Posterior cingulate gyrus (tissue), 11 donors: Measurements from ENCODE around the gene TC2N.
"Not testable (repeated sequence)": the region's sequence is repeated elsewhere in the genome, so short reads cannot be mapped to it uniquely, and the experiment has no call there.

Experiments
- DNase-seq, 10 donors: peaks; one replicate each; pipeline versions ENCODE4 v3.0.0 to v3.0.0-alpha.2; 2020 to 2021; ENCODE audit warnings: mixed read lengths in 3 of 10
- intact Hi-C: fragments of 100-400 bp; cut with DNase I; formaldehyde crosslinking; loops from one replicate; pipeline ENCODE4 v1.15.1; 2023

TC2N gene

DNA sequence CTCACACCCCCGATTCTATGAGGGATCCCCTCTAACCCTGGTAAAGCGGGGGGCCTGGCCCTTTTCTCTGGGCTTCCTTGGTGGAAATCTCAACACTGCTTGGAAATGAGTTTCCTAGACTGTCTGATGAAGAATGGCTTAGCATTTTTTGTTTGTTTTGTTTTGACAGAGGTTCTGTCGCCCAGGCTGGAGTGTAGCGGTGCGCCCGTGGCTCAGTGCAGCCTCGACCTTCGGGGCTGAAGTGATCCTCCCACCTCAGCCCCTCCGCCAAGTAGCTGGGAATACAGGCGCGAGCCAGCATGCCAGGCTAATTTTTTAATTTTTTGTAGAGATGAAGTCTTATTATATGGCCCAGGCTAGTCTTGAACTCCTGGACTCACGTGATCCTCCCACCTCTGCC lies 30.3 kb downstream of the TC2N start:
- no peak for DNase-seq

DNA sequence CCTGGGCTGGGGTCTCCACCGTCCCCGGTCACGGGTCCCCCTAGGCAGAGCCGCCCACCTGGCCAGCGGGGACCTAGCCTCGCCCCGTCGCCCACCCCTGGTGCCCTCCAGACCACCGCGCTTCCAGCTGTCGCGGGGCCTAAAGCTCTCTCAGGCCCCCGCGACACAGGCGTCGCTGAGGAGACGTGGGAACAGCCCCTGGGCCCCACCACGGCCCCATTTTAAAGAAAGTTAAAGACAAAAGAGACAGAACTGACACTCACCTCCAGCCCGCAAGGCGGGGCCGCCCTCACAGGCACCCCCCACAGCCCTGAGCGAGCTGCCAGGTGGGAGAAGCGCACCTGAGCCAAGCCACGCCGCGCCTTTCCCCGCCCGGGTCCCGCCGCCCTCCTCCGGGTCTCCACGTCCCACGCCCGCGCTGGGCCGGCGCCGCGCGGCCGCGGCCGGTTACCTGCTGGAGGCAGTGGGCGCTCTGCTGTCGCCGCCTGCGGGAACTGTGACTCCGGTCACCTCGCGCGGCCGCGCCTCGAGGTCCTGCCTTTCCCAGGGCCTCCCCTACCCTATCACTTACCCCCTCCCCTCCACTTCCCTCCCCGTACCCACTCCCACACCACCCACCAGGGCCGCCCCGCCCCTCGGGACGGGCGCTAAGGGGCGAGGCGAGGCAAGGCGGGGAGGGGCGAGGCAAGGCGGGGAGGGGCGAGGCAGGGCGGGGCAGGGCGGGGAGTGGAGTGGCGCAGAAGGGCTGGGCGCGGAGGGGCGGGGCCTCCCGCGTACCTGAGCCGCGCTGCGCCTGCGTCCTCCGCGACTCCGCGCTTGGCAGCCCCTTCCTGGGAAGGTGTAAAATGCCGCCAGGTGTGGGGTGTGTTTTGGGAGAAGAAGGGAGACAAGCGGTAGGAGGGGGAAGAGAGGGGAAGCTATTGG lies 31.2 kb downstream of the TC2N start:
- intact Hi-C loops: no loop called here
- peak in 6 of 10 donors; percentile 8 to 83 (median 48) for DNase-seq

More for the DNA sequence above, 30.3 kb downstream of the TC2N start:
- intact Hi-C loops: no loop called here

DNA sequence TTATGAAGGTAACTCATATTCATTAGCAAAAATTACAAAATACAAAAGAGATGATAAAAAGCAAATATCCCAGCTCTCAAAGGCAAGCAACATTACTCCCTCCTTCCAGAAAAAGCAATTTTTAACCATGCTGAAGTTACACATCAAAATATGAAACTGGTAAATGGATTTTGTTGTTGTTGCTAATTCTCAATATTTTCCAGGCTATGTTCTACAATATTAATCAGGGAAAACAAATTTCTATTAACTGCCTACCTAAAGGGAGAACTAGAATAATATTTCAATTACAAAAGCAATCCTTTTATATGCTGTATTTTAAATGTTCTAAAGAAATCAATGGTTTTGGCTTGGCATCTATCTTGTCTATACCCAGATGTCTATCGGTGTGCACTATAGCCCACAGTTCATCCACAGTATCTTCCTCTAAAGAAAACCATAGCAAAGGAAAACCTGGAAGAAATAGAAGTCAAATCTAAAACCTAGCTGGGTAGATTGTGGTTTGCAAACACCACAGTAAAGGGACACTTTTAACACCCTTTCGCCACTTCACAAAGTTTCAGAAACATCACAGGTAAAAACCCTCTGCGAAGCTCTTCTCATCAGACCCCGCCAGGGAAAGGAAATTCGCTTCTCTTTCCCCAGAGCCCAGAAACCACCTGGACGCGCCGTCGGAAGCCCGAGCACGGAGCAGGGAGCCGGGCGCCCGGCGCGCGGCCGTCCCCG lies 32.0 kb downstream of the TC2N start:
- intact Hi-C loops: no loop called here
- no peak for DNase-seq

DNA sequence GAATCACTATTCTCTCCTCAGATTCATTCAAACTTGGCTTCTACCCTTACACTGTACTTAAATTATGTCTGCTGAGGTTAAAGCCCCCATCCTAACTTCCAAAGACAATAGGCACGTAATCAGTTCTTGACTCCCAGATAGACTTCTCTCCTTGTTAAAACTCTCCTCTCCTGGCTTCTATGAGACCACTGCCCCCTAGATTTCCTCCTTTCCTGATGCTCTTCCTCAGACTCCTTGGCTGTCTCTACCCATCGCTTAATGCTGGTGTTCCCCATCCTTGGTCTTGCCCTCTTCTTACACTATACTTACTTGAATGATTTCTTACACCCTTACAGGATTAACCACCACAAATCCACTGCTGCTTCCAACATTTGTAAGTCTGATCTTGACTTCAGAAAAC lies 32.8 kb downstream of the TC2N start:
- intact Hi-C loops: no loop called here

DNA sequence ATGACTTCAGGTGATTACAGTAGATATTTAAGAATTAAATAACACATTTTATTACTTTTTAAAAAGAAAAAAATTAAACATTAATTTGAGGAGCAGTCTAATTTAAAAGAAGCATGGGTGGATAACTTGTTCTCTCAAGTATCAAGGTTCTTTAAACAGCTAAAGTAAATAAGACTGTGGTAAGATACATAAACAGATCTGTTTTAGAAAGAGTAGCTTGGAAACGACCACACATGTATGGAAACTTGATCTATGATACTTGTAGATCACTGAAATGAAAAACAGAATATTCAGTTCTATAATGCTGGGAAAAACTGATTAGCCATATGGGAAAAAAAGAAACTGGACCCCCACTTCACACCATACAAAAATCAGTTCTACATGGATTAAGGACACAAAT lies 36.0 kb downstream of the TC2N start:
- DNase-seq: no peak
- intact Hi-C loops: no loop called here

More for the DNA sequence above, 32.8 kb downstream of the TC2N start:
- no peak for DNase-seq

DNA sequence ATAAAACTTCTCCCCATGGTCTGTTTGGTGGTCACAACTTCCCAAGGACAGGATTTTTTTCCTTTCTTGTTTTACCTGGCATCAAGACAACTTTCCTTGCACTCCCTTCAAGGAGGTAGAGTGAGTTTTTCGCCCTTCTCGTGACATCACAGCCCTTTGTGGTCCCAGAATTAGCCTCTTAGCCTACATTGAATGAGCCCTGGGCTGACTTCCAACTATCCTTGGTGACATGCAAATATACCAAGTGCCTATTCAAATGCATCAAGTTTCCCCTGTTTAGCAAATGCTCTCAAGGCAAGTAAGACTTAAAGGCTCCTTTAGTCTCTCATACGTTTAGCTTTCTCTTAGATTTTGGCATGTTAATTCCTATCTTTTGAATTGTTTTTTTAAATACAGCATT lies 36.6 kb downstream of the TC2N start:
- intact Hi-C loops: no loop called here

DNA sequence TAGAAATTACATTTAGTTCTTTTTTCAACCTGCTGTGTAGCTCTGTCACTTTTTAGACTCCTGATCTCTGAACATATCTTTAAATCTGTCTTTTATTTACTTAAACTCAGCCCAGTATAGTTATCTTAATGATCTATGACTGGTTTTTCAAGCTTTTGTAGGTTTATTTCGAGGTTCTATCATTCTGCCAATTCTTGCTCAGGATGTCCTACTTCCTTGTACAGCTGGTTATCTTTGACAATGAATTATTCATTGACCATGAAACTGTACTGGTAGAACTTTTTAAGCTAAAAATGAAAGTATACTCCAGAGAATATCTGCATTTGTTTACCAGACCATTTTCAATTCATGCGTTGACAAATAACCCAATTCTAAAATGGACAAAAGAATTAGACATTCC lies 37.8 kb downstream of the TC2N start:
- DNase-seq: no peak
- intact Hi-C loops: no loop called here

More for the DNA sequence above, 36.6 kb downstream of the TC2N start:
- DNase-seq: no peak

DNA sequence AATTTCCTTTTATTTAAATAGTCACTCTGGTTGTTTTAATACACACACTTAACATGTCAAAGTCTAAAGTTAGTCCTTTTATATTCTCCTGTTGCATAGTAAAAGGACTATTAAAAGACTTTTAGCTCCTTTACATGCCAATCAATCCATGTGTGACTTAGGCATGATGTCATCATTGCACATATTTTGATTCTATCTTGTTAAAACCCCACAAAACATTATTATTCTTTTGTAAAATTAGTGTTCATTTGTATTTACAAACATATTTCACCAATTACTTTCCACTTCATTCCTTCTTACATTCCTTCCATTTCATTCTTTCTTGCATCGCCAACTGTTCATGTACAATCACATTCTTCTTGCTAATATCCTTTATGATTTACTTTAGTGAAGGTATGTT lies 39.6 kb downstream of the TC2N start:
- intact Hi-C loops: no loop called here
- DNase-seq: no peak

DNA sequence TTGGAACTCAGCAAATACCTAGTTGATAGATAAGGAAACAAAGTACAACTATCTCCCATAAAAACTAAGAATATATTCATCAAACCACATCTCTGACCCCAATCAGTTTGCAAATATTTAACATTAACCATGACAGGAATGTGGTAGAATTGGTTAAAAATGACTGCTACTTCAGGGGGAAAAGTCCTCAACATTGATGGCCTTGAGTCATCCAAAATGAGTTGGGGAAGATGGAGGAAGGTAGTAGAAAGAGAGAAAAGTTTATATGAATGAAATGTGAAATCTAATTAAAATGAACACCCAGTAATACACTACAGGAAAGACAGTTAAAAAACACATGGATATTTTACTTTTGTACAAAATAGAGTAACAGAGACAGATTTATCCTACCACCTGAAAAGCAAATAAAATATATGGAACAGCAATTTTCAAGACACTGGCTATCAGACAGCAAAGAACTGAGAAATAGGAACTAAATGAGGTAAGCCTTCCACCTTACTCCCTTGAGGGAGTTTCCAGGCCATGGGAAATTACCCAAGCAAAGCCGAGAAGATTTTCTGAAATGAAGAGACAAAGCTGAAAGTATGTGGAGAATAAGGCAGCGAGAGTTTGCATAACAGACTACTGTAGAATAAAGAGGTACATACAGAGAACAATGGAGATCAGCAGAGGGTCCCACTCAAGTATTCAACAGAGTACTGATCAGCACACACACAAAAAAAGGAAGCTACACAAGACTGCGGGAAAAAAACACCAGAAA lies 49.6 kb downstream of the TC2N start:
- intact Hi-C loops: no loop called here

DNA sequence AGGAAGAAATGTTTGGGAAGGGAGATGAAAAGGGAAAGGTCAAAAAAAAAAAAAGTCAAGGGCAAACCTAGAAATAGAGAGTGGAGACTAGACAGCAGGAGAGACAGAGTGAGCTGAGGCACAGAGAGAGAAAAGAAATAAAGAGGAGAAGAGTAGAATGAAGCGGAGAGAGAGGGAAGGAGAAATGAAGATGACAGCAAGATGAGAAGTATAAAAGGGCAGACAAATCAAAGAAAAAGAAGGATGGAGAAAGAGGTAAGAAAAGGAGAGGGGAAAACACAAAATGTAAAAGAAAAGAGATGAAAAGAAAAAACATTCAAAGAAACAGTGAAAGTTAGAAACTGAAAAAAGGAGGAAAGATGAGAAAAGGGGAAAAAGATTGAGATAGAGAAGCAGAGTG lies 53.0 kb downstream of the TC2N start:
- no peak for DNase-seq
- intact Hi-C loops: no loop called here

More for the DNA sequence above, 49.6 kb downstream of the TC2N start:
- no peak for DNase-seq

DNA sequence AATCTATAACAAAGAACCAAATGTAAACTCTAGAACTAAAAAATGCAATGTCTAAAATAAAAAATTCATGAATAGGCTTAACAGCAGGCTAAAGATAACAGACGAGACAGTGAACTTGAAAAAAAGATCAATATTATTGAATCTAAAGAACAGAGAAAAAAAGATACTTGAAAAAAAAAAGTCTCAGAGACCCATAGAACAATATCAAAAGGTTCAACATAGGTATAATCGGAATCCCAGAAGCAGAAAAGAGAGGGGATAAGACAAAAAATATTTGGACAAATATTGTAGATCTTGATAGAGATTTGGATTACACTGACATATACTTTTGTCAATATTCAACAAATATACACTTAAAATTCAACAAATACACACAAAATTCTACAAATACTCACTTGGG lies 56.6 kb downstream of the TC2N start:
- no peak for DNase-seq
- intact Hi-C loops: no loop called here

DNA sequence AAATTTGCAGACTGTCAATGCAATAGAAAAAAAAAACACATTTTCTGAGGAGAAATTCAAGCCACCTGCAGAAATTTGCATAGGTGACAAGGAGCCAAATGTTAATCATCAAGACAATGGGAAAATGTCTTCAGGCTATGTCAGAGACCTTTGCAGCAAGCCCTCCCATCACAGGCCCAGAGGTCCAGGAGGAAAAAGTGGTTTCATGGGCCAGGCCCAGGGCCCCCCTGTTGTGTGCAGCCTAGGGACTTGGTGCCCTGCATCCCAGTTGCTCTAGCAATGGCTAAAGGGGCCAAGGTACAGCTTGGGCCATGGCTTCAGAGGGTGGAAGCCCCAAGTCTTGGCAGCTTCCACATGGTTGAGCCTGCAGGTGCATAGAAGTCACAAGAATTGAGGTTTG lies 60.6 kb downstream of the TC2N start:
- DNase-seq: peak in 1 of 10 donors; percentile 19
- intact Hi-C loops: no loop called here

DNA sequence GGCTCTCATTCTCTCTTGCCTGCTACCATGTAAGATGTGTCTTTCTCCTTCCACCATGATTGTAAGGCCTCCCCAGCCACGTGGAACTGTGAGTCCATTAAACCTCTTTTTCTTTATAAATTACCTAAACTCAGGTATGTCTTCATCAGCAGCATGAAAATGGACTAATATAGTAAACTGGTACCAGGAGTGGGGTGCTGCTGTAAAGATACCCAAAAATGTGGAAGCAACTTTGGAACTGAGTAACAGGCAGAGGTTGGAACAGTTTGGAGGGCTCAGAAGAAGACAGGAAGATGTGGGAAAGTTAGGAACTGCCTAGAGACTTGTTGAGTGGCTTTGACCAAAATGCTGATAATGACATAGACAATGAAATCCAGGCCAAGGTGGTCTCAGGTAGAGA lies 61.2 kb downstream of the TC2N start:
- intact Hi-C loops, DNase-seq: not testable (repeated sequence)

DNA sequence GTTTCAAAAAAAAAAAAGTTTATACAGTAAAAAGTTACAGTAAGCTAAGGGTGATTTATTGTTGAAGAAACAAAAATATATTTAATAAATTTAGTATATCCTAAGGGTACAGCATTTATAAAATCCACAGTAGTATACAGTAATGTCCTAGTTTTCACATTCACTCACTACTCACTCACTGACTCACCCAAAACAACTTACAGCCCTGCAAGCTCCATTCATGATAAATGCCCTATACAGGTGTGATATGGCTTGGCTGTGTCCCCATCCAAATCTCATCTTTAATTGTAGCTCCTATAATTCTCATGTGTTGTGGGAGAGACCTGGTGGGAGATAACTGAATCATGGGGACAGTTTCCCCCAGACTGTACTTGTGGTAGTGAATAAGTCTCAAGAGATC lies 61.7 kb downstream of the TC2N start:
- no peak for DNase-seq
- intact Hi-C loops: no loop called here

DNA sequence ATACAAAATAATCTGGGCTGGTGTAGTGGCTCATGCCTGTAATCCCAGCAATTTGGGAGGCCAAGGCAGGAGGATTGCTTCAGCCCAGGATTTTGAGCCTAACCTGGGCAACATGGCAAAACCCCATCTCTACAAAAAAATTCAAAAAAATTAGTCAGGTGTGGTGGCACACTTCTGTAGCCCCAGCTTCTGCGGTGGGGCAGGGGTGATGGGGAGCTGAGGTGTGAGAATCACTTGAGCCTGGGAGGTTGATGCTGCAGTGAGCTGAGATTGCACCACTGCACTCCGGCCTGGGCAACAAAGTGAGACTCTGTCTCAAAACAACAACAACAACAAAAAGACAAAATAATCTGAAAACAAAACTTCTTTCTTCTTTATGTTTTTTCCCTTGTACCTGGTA lies 66.0 kb downstream of the TC2N start:
- DNase-seq: no peak
- intact Hi-C loops: no loop called here

DNA sequence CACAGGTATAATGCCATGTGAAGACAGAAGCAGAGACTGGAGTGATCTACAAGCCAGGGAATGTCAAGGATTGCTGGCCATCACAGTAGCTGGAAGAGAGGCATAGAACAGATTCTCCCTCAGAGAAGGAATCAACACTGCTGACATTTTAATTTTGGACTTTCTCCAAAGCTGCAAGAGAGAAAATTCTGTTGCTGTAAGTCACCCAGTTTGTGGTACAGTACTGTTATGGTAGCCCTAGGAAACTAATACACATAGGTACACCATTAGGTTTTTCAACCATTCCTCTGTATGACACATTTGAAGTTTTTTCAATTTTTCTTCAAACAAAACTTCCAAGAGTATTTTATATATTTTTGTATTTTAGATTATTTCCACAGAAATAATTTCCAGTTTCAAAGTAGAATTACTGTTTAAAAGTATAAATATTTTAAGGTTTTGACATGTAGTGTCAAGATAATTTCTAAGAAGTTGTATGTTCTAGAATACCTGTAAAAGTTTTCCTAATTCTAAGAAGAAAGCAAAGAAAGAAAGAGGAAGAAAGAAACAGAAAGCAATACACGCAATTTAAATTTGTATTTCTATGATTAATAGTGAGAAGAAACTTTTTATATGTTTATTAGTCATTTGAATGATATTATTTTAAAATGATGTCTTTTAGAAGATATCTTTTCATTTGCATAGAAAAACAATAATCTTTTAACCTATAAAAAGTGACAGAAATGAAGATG lies 70.6 kb downstream of the TC2N start:
- intact Hi-C loops: no loop called here
- DNase-seq: no peak

DNA sequence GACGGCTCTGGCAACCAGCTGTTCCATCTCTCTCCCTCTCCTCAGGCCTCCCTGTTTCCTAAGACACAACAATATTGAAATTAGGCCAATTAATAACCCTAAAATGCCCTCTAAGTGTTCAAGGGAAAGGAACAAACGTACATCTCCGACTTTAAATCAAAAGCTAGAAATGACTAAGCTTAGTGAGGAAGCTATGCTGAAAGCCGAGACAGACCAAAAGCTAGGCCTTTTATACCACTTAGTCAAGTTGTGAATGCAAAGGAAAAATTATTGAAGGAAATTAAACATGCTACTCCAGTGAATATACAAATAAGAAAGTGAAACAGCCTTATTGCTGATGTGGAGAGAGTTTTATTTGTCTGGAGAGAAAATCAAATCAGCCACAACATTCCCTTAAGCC lies 73.6 kb downstream of the TC2N start:
- intact Hi-C loops: no loop called here
- no peak for DNase-seq

DNA sequence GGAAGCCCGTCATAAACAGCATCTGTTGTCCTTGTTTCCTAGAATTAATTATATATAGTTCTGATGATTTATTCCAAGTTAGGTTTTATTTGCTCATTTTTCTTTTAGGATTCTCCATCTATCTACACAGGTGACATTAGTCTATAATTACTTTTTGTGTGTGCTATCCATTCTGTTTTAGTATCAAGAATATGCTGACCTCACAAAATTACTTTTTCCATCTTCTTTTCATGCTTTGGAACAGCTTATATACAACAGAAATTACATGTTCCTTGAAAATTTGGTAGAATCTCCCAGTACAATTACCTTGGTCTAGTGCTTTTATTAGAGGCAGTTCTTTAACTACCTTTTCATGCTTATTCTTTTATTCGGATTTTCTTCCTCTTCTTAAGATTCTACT lies 81.1 kb downstream of the TC2N start:
- no peak for DNase-seq
- intact Hi-C loops: no loop called here

DNA sequence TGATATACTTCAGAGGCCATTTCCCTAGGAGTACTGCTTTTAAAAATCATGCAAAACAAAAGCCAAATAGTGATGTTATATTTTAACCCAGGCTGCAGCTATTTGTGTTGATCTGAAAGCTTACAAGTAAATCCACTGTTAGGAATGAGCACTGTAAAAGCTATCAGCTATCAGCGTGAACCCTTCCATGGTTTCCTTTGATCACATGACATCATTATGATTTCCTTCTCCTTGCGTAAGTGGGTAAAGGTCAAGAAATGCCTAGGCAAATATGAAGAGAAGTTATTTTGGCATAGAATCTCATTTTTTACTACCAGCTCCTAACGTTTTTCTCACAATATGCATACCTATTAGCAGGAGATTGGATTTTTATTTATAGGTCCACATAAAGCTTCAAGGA lies 86.9 kb downstream of the TC2N start:
- intact Hi-C loops: no loop called here
- DNase-seq: no peak

DNA sequence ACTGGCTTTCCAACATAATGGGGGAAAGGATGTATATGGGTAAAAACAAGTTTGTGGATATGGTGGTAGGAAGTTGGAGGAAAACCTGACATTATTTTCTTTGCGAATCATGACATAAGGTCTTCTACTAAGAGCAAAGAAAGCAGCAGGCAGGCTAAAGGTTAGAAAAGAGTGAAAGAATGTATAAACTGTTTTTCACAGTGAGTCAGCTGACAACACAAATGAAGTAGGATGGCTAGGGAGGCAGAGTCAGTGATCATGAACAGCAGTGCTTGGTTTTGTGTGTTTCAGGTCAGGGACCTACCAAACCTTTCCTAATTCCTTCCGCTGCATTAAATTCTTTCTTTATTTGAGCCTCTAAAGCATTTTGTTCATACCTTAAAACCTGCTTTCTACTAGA lies 89.1 kb downstream of the TC2N start:
- no peak for DNase-seq
- intact Hi-C loops: no loop called here
